GM23248 (cell line): ENCODE data around the gene TRPM3. TPM values are rescaled to one million over a fixed set of nuclear protein-coding genes. Genes with fewer than 3 reads are reported as not detected.

Experiments
- DNase-seq: peaks from one replicate; pipeline ENCODE4 v3.0.0-alpha.2; 2015
- H2AFZ ChIP-seq: fragments of 200-600 bp; sonication (generic); 2 replicates; pipeline ENCODE4 v1.6.1; 2016; ENCODE audit warnings: antibody characterized with exemption
- H3F3A ChIP-seq: fragments of 200-600 bp; sonication (generic); 2 replicates; pipeline ENCODE4 v1.6.1; 2016; ENCODE audit warnings: mild to moderate bottlenecking, antibody characterized with exemption, mixed run types; ENCODE audit not compliant: insufficient read depth
- H3K27ac ChIP-seq: fragments of 200-600 bp; sonication (generic); 2 replicates; pipeline ENCODE4 v1.5.1; 2016; ENCODE audit warnings: mild to moderate bottlenecking
- H3K27me3 ChIP-seq: fragments of 200-600 bp; sonication (generic); replicated peaks from 2 replicates; pipeline ENCODE4 v1.6.1; 2016; ENCODE audit warnings: mild to moderate bottlenecking; ENCODE audit not compliant: insufficient read depth
- H3K36me3 ChIP-seq: fragments of 200-600 bp; sonication (generic); 2 replicates; pipeline ENCODE4 v1.6.1; 2016; ENCODE audit warnings: low read depth, mild to moderate bottlenecking
- H3K4me1 ChIP-seq: fragments of 200-600 bp; sonication (generic); 2 replicates; pipeline ENCODE4 v1.6.1; 2016; ENCODE audit warnings: mild to moderate bottlenecking; ENCODE audit not compliant: insufficient read depth
- H3K4me2 ChIP-seq: fragments of 200-600 bp; sonication (generic); one replicate; pipeline ENCODE4 v1.6.1; 2016; ENCODE audit warnings: mild to moderate bottlenecking; ENCODE audit not compliant: unreplicated experiment
- H3K4me3 ChIP-seq: fragments of 200-600 bp; sonication (generic); 2 replicates; pipeline ENCODE4 v1.5.1; 2016; ENCODE audit warnings: mild to moderate bottlenecking
- H3K79me2 ChIP-seq: fragments of 200-600 bp; sonication (generic); 2 replicates; pipeline ENCODE4 v1.6.1; 2016; ENCODE audit warnings: mild to moderate bottlenecking; ENCODE audit not compliant: insufficient read depth
- H3K9ac ChIP-seq: fragments of 200-600 bp; sonication (generic); 2 replicates; pipeline ENCODE4 v1.6.1; 2016; ENCODE audit warnings: mild to moderate bottlenecking
- H3K9me2 ChIP-seq: fragments of 200-600 bp; sonication (generic); 2 replicates; pipeline ENCODE4 v1.6.1; 2016; ENCODE audit warnings: mixed run types, mild to moderate bottlenecking, moderate library complexity; ENCODE audit not compliant: insufficient read depth
- H3K9me3 ChIP-seq: fragments of 200-600 bp; sonication (generic); one replicate; pipeline ENCODE4 v1.6.1; 2017; ENCODE audit warnings: low read depth
- H4K20me1 ChIP-seq: fragments of 200-600 bp; sonication (generic); 2 replicates; pipeline ENCODE4 v1.6.0; 2016; ENCODE audit not compliant: insufficient read depth
- EZH2 ChIP-seq: fragments of 200-600 bp; sonication (generic); IDR thresholded peaks from 2 replicates; pipeline ENCODE4 v1.6.1; 2018; ENCODE audit warnings: antibody characterized with exemption, mild to moderate bottlenecking; ENCODE audit not compliant: insufficient read depth, poor library complexity, severe bottlenecking
- EZH2phosphoT487 ChIP-seq: fragments of 200-600 bp; sonication (generic); IDR thresholded peaks from 2 replicates; pipeline ENCODE4 v1.6.1; 2018; ENCODE audit warnings: antibody characterized with exemption, moderate library complexity, mild to moderate bottlenecking, low read depth; ENCODE audit not compliant: insufficient read depth
- WGBS, 2 experiments: methylation state at CpG; one replicate each; pipeline ENCODE4 v1.1.6; 2015 to 2017; ENCODE audit warnings: low lambda C conversion rate in 2 of 2, low coverage in 1 of 2; ENCODE audit errors: missing lambda C conversion rate in 2 of 2; 5-methylcytosine and 5-hydroxymethylcytosine counted together
- in situ Hi-C: fragments of 300-500 bp; cut with MboI; formaldehyde crosslinking; loops from 2 replicates; pipeline ENCODE4 v1.15.0; 2020
- polyA plus RNA-seq: library from polyadenylated mRNA; unstranded; fragments of >200 nt; fragmentation: Nextera tagmentation; extraction: Ambion mirVana; gene quantifications from 2 replicates; pipeline ENCODE4 v1.2.1, GENCODE V29; 2016
- total RNA-seq: library from RNA; depleted of rRNA; stranded (reverse); fragments of >200 nt; shearing (Covaris generic); gene quantifications from 2 replicates; pipeline ENCODE4 v1.2.3, GENCODE V29; 2014

TRPM3 gene
- total and polyA plus RNA-seq, 2 experiments from 2014 or later, result not detected

- Histone ChIP-seq H2AFZ (no peak overlapping the region), H3F3A (no peaks in the 10 kb centered on the region), H3K79me2 (no peaks in the 10 kb centered on the region), H3K9me3 (no peaks in the 10 kb centered on the region), H3K4me3 (no peak overlapping the region), H3K9me2 (no peaks in the 10 kb centered on the region), H3K9ac (no peak overlapping the region), H3K4me1 (no peaks in the 10 kb centered on the region), H3K27me3 (no peaks in the 10 kb centered on the region), H3K27ac (no peak overlapping the region), H3K36me3 (no peaks in the 10 kb centered on the region), H4K20me1 (no peaks in the 10 kb centered on the region), H3K4me2 (no peak overlapping the region)
- 72% methylated on average over 3 of the region's 3 CpGs for WGBS, 2 experiments
- TF ChIP-seq EZH2phosphoT487 (no peak), EZH2 (no peak)
- DNase-seq, result no peak
- in situ Hi-C loops, result no loop called here
Measured at GRCh38 chr9:70963554-70963953, 157.9 kb downstream of the TRPM3 start.

GRCh38 chr9:70962761-70963440 is 158.5 kb downstream of the TRPM3 start:
- no peaks in the 10 kb centered on the region for H3K36me3 ChIP-seq
- H3K9me2 ChIP-seq, result no peaks in the 10 kb centered on the region
- H3F3A ChIP-seq, result no peaks in the 10 kb centered on the region
- peak; percentile 24 for DNase-seq
- H3K9ac ChIP-seq, result no peak overlapping the region
- H3K27me3 ChIP-seq, result no peaks in the 10 kb centered on the region
- H3K9me3 ChIP-seq, result no peaks in the 10 kb centered on the region
- H3K4me1 ChIP-seq, result no peaks in the 10 kb centered on the region
- no peaks in the 10 kb centered on the region for H4K20me1 ChIP-seq
- 59 to 65% methylated on average over 4 of the region's 4 CpGs for WGBS, 2 experiments
- H3K79me2 ChIP-seq, result no peaks in the 10 kb centered on the region
- H2AFZ ChIP-seq, result no peak overlapping the region
- in situ Hi-C loops, result no loop called here
- no peak overlapping the region for H3K27ac ChIP-seq
- TF ChIP-seq EZH2phosphoT487, result no peak
- H3K4me2 ChIP-seq, result no peak overlapping the region
- H3K4me3 ChIP-seq, result no peak overlapping the region

DNA sequence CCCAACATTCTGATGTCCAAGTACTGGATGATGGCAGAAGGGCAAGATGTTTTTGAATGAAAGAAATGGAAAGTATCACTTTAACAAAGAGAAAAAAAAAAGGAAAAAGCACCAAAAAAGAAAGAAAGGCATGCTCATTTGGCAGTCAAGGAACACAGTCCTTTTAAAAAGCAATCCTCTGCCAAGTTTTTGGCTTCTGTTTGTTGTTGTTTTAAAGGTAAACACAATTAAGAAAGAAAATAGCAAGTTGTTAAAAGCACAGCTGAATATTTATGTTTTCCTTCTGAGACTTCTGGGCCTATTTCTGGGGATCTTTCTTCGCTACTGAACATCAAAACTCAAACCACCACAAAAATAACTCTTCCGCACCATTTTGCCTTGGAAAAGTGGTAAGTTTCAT is 162.1 kb downstream of the TRPM3 start:
- H3K4me1 ChIP-seq, result peaks cover 17% of the 10 kb centered on the region
- TF ChIP-seq EZH2, result no peak
- no peak for TF ChIP-seq EZH2phosphoT487
- in situ Hi-C loops, result no loop called here
- H4K20me1 ChIP-seq, result no peaks in the 10 kb centered on the region
- H2AFZ ChIP-seq, result peak overlapping the region; percentile 14; the same call in 1 of the 2 replicates
- no peaks in the 10 kb centered on the region for H3K27me3 ChIP-seq
- no peak overlapping the region for H3K4me2 ChIP-seq
- DNase-seq, result no peak
- H3K9ac ChIP-seq, result no peak overlapping the region
- H3K9me2 ChIP-seq, result peaks cover 3% of the 10 kb centered on the region; the same call in 1 of the 2 replicates
- H3K4me3 ChIP-seq, result no peak overlapping the region
- peaks cover 13% of the 10 kb centered on the region for H3F3A ChIP-seq
- no peaks in the 10 kb centered on the region for H3K36me3 ChIP-seq
- 97 to 98% methylated on average over 2 of the region's 2 CpGs for WGBS, 2 experiments
- no peak overlapping the region for H3K27ac ChIP-seq
- no peaks in the 10 kb centered on the region for H3K79me2 ChIP-seq
- no peaks in the 10 kb centered on the region for H3K9me3 ChIP-seq

DNA sequence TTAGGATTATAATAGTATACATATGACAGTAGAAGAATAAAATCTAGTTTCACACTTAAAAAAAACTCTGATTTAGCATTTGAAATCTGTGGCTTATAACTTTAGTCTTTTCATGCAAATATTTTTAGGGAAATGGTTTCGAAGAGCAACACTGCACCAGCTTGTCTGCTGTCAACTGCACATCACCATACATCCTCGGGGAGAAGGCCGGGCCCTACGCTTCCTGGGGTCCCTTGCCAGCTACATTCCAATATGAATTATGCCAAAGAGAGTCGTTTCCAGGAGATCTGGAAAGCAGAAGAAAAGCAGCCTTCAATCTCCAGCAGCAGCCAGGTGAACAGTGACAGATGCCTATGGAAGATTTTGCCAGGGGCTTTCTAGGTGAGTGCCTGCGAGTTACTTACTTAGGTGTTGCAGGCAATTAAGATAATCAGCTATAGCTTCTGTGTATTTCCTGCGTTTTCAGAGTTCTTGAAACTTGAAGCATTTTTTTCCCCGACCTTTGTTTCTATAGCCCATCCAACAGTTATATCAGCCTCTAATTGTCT is 166.8 kb downstream of the TRPM3 start:
- Histone ChIP-seq H3K4me3 (peak overlapping the region; percentile 44), H2AFZ (peak overlapping the region; percentile 67), H3K9me2 (peaks cover 3% of the 10 kb centered on the region; the same call in 1 of the 2 replicates), H3K4me2 (peak overlapping the region; percentile 69), H3K9me3 (no peaks in the 10 kb centered on the region), H3K36me3 (no peaks in the 10 kb centered on the region), H3K27me3 (no peaks in the 10 kb centered on the region), H3K27ac (peak overlapping the region; percentile 29), H4K20me1 (no peaks in the 10 kb centered on the region), H3K79me2 (no peaks in the 10 kb centered on the region), H3F3A (peaks cover 23% of the 10 kb centered on the region), H3K9ac (no peak overlapping the region), H3K4me1 (peaks cover 48% of the 10 kb centered on the region)
- 59 to 61% methylated on average over 8 of the region's 8 CpGs for WGBS, 2 experiments
- in situ Hi-C loops, result no loop called here
- TF ChIP-seq EZH2phosphoT487 (no peak), EZH2 (no peak)
- no peak for DNase-seq
